GM12878 (cell line): ENCODE measurements around the gene KIRREL2. TPM values are rescaled to one million over a fixed set of nuclear protein-coding genes. Genes with fewer than 3 reads are reported as not detected.

Source experiments
- CEBPB ChIP-seq, 2 experiments: fragments of 150-350 bp in 1 of 2; IDR thresholded peaks; 2 replicates each; pipeline ENCODE4 v1.6.1; 2012 to 2014; ENCODE audit warnings: low read depth in 2 of 2, low read length in 2 of 2, borderline replicate concordance in 1 of 2, inconsistent platforms in 1 of 2
- HDGF ChIP-seq: fragments of 450-650 bp; IDR thresholded peaks from 2 replicates; pipeline ENCODE4 v1.6.1; 2016; ENCODE audit warnings: antibody characterized with exemption
- IKZF1 ChIP-seq: fragments of 450-650 bp; conservative IDR thresholded peaks from 2 replicates; pipeline ENCODE4 v1.6.1; 2017; ENCODE audit warnings: antibody characterized with exemption, mild to moderate bottlenecking
- IRF4 ChIP-seq: IDR thresholded peaks from 2 replicates; pipeline ENCODE4 v1.6.1; 2011; ENCODE audit warnings: low read depth, low read length
- KAT2A ChIP-seq: conservative IDR thresholded peaks from 2 replicates; pipeline ENCODE4 v1.6.1; 2011; ENCODE audit warnings: low read depth, low read length; ENCODE audit not compliant: control insufficient read depth
- NFYA ChIP-seq: IDR thresholded peaks from 2 replicates; pipeline ENCODE4 v1.6.1; 2011; ENCODE audit warnings: low read depth, mild to moderate bottlenecking, low read length, improper control_type of control experiment, borderline replicate concordance
- NR2F1 ChIP-seq: fragments of 450-650 bp; conservative IDR thresholded peaks from 2 replicates; pipeline ENCODE4 v1.6.1; 2017; ENCODE audit warnings: mild to moderate bottlenecking
- PAX5 ChIP-seq: IDR thresholded peaks from 2 replicates; pipeline ENCODE4 v1.6.1; 2011; ENCODE audit warnings: low read depth, low read length, borderline replicate concordance
- POLR2AphosphoS5 ChIP-seq: IDR thresholded peaks from 2 replicates; pipeline ENCODE4 v1.6.1; 2011; ENCODE audit warnings: mild to moderate bottlenecking, low read length, inconsistent platforms
- STAT3 ChIP-seq: IDR thresholded peaks from 2 replicates; pipeline ENCODE4 v1.6.1; 2011; ENCODE audit warnings: low read depth, low read length, improper control_type of control experiment
- TBL1XR1 ChIP-seq: IDR thresholded peaks from 2 replicates; pipeline ENCODE4 v1.6.1; 2012; ENCODE audit warnings: low read depth, low read length, improper control_type of control experiment
- TCF3 ChIP-seq: IDR thresholded peaks from 2 replicates; pipeline ENCODE4 v1.6.1; 2012; ENCODE audit warnings: low read depth, mild to moderate bottlenecking, low read length, borderline replicate concordance; ENCODE audit not compliant: insufficient read depth
- WRNIP1 ChIP-seq: IDR thresholded peaks from 2 replicates; pipeline ENCODE4 v1.6.1; 2011; ENCODE audit warnings: low read depth, low read length, improper control_type of control experiment, borderline replicate concordance
- YY1 ChIP-seq: IDR thresholded peaks from 2 replicates; pipeline ENCODE4 v1.6.1; 2011; ENCODE audit warnings: low read depth, mild to moderate bottlenecking, low read length
- ZBED1 ChIP-seq: IDR thresholded peaks from 2 replicates; pipeline ENCODE4 v1.6.1; 2016; ENCODE audit warnings: borderline replicate concordance
- polyA plus RNA-seq, 11 experiments: library from polyadenylated mRNA; depleted of rRNA in 4 of 11; unstranded in 6 of 11; stranded (reverse) in 5 of 11; fragments of >200 nt; fragmentation: Nextera tagmentation in 4 of 11; fragmentation: Illumina TruSeq in 1 of 11; extraction: Ambion mirVana in 4 of 11; extraction: Trizol in 1 of 11; gene quantifications; 1 replicate in 1 of 11; 2 replicates in 10 of 11; pipeline versions ENCODE4 v1.2.1 to v1.2.3, GENCODE V29; 2011 to 2016; ENCODE audit warnings: inconsistent platforms in 2 of 11, missing spikeins in 2 of 11, low read depth in 1 of 11
- total RNA-seq, 4 experiments: library from RNA; depleted of rRNA in 3 of 4; stranded (reverse); fragments of >200 nt in 3 of 4; fragmentation: Illumina TruSeq in 1 of 4; extraction: Trizol in 1 of 4; gene quantifications; 2 replicates each; pipeline versions ENCODE4 v1.2.1 to v1.2.3, GENCODE V29; 2013 to 2021
- TF ChIP-seq, protein P1 (sequence below): IDR thresholded peaks from 2 replicates; pipeline ENCODE4 v1.6.1; 2011; ENCODE audit warnings: low read depth, low read length, improper control_type of control experiment, borderline replicate concordance
- TF ChIP-seq, protein P2 (sequence below): IDR thresholded peaks from 2 replicates; pipeline ENCODE4 v1.6.1; 2012; ENCODE audit warnings: low read depth, low read length, improper control_type of control experiment
- TF ChIP-seq, protein P3 (sequence below): fragments of 450-650 bp; IDR thresholded peaks from 2 replicates; pipeline ENCODE4 v1.6.1; 2016; ENCODE audit warnings: mild to moderate bottlenecking

KIRREL2 gene
- total and polyA plus RNA-seq, 10 of the 15 experiments (the other 5 are each of a cell fraction or from before 2014, with no cell fraction given), result 0.03 to 0.06 TPM; not detected in 8

DNA sequence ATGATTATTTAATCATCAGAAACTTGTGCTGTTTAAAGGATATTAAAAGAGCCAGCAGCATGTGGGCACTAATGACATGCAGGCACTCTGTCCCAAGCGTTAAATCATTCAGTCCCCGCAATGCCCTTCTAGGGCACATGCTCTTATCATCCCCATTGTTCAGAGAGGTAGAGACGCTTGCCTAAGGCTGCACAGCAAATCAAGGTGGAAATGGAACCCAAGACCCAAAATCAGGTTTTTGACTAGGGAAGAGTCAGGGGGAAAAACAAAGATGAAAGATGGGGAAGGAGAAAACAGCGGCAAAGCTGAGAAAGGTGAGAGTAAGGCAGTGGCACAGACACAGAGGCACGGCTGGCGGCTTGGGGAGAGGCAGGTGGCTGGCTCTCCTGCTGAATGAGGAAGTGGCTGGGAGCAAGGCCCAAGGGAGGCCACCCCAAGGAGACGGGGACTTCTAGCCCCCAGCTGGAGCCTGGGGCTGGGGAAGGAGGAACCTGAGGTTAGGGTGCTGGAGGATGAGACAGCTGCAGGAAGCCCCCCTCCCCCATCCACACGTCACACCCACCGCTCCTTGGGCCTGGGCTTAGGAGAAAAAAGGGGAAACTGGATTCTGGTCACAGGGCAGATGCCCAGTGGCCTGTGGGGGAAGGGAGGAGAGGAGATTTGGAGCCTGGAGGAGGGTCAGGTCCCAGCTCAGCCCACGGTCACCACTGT lies 52.4 kb downstream of the KIRREL2 start (continued):
- TF ChIP-seq NR2F1 (peak; percentile 86), ZBED1 (no peak), CEBPB (IDR thresholded peaks at IDR 0.05; ENCODE audit: borderline replicate concordance in 1 of 2, low read depth in 2 of 2, low read length in 2 of 2) (no peak), WRNIP1 (no peak), HDGF (peak; percentile 74; the same call in 1 of the 2 replicates), POLR2AphosphoS5 (0 out of 2 replicates have a peak, but pooled peaks have one; percentile 41), IRF4 (peak; percentile 55; the same call in 1 of the 2 replicates), TCF3 (peak; percentile 95), PAX5 (peak; percentile 87), YY1 (0 out of 2 replicates have a peak, but pooled peaks have one; percentile 12), IKZF1 (peak; percentile 100), NFYA (no peak), STAT3 (no peak), KAT2A (no peak), TBL1XR1 (peak; percentile 54; the same call in 1 of the 2 replicates)
- TF ChIP-seq, protein P1, sequence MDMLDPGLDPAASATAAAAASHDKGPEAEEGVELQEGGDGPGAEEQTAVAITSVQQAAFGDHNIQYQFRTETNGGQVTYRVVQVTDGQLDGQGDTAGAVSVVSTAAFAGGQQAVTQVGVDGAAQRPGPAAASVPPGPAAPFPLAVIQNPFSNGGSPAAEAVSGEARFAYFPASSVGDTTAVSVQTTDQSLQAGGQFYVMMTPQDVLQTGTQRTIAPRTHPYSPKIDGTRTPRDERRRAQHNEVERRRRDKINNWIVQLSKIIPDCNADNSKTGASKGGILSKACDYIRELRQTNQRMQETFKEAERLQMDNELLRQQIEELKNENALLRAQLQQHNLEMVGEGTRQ, result no peak
- TF ChIP-seq, protein P2, sequence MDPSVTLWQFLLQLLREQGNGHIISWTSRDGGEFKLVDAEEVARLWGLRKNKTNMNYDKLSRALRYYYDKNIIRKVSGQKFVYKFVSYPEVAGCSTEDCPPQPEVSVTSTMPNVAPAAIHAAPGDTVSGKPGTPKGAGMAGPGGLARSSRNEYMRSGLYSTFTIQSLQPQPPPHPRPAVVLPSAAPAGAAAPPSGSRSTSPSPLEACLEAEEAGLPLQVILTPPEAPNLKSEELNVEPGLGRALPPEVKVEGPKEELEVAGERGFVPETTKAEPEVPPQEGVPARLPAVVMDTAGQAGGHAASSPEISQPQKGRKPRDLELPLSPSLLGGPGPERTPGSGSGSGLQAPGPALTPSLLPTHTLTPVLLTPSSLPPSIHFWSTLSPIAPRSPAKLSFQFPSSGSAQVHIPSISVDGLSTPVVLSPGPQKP, result no peak
- TF ChIP-seq, protein P3, sequence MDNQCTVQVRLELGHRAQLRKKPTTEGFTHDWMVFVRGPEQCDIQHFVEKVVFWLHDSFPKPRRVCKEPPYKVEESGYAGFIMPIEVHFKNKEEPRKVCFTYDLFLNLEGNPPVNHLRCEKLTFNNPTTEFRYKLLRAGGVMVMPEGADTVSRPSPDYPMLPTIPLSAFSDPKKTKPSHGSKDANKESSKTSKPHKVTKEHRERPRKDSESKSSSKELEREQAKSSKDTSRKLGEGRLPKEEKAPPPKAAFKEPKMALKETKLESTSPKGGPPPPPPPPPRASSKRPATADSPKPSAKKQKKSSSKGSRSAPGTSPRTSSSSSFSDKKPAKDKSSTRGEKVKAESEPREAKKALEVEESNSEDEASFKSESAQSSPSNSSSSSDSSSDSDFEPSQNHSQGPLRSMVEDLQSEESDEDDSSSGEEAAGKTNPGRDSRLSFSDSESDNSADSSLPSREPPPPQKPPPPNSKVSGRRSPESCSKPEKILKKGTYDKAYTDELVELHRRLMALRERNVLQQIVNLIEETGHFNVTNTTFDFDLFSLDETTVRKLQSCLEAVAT, result 0 out of 2 replicates have a peak, but pooled peaks have one; percentile 48
- TF ChIP-seq, all 136 proteins: peak for 43
